SU-DHL-6 (cell line): ENCODE results near the gene CERS1.

Source experiments
- H2AFZ ChIP-seq: fragments of 200-600 bp; sonication (generic); 2 replicates; pipeline ENCODE4 v1.6.1; 2014; ENCODE audit warnings: low read depth, mild to moderate bottlenecking, moderate library complexity, mixed read lengths, antibody characterized with exemption, low read length; ENCODE audit not compliant: severe bottlenecking
- H3F3A ChIP-seq: fragments of 200-600 bp; shearing (Covaris generic); 2 replicates; pipeline ENCODE4 v1.6.0; 2016; ENCODE audit warnings: antibody characterized with exemption, mild to moderate bottlenecking; ENCODE audit not compliant: insufficient read depth
- H3K27ac ChIP-seq: fragments of 200-600 bp; sonication (generic); 2 replicates; pipeline ENCODE4 v1.5.1; 2016; ENCODE audit warnings: low read depth, mild to moderate bottlenecking, low read length, moderate library complexity, mixed read lengths
- H3K27me3 ChIP-seq: fragments of 200-600 bp; sonication (generic), shearing (Covaris generic); 2 replicates; pipeline ENCODE4 v1.6.0; 2014; ENCODE audit warnings: mild to moderate bottlenecking, low read length
- H3K36me3 ChIP-seq: fragments of 200-600 bp; sonication (generic); 2 replicates; pipeline ENCODE4 v1.6.1; 2014; ENCODE audit warnings: mild to moderate bottlenecking, low read length, mixed read lengths
- H3K4me2 ChIP-seq: fragments of 300-600, 200-600 bp; shearing (Covaris generic), sonication (generic); 2 replicates; pipeline ENCODE4 v1.6.0; 2014; ENCODE audit warnings: low read length, low read depth, mild to moderate bottlenecking; ENCODE audit not compliant: poor library complexity, severe bottlenecking
- H3K4me3 ChIP-seq: fragments of 200-600 bp; sonication (generic); 2 replicates; pipeline ENCODE4 v1.5.1; 2014; ENCODE audit warnings: antibody characterized with exemption, low read length, mild to moderate bottlenecking, mixed read lengths; ENCODE audit not compliant: insufficient read depth, poor library complexity, severe bottlenecking
- H3K79me2 ChIP-seq: fragments of 200-600 bp; sonication (generic); 2 replicates; pipeline ENCODE4 v1.6.1; 2014; ENCODE audit warnings: mild to moderate bottlenecking, low read length, moderate library complexity; ENCODE audit not compliant: insufficient read depth
- H3K9ac ChIP-seq: fragments of 200-600 bp; sonication (generic); 2 replicates; pipeline ENCODE4 v1.7.0; 2014; ENCODE audit warnings: mild to moderate bottlenecking, low read length
- H3K9me2 ChIP-seq: fragments of 200-600 bp; sonication (generic); replicated peaks from 2 replicates; pipeline ENCODE4 v1.6.1; 2014; ENCODE audit warnings: low read length; ENCODE audit not compliant: insufficient read depth
- H3K9me3 ChIP-seq: fragments of 200-600 bp; sonication (generic); 2 replicates; pipeline ENCODE4 v1.6.1; 2014; ENCODE audit warnings: low read length, mixed read lengths; ENCODE audit not compliant: insufficient read depth
- H4K20me1 ChIP-seq: fragments of 200-600 bp; sonication (generic); 2 replicates; pipeline ENCODE4 v1.6.1; 2014; ENCODE audit warnings: low read depth, mild to moderate bottlenecking, antibody characterized with exemption, low read length, moderate library complexity, mixed read lengths
- CTCF ChIP-seq: fragments of 200-600 bp; sonication (generic); IDR thresholded peaks from one replicate; pipeline ENCODE4 v1.5.1; 2017; ENCODE audit warnings: antibody characterized with exemption, mild to moderate bottlenecking, low read length, moderate library complexity; ENCODE audit not compliant: insufficient read depth, poor library complexity, severe bottlenecking
- EZH2phosphoT487 ChIP-seq: fragments of 200-600 bp; sonication (generic), shearing (Covaris generic); conservative IDR thresholded peaks from 2 replicates; pipeline ENCODE4 v1.6.1; 2018; ENCODE audit warnings: mild to moderate bottlenecking, antibody characterized with exemption, low read length, moderate library complexity, mixed read lengths

CERS1 gene

GRCh38 chr19:18860302-18860700, 35.7 kb downstream of the CERS1 start:
- H3K9me3 ChIP-seq: no peaks in the 10 kb centered on the region
- H3K4me2 ChIP-seq: no peak overlapping the region
- no peaks in the 10 kb centered on the region for H3K36me3 ChIP-seq
- H3K9me2 ChIP-seq: no peaks in the 10 kb centered on the region
- TF ChIP-seq CTCF (no peak), EZH2phosphoT487 (no peak)
- H4K20me1 ChIP-seq: no peaks in the 10 kb centered on the region; the same call in 1 of the 2 replicates
- H3F3A ChIP-seq: no peaks in the 10 kb centered on the region
- H3K4me3 ChIP-seq: no peak overlapping the region
- H3K27me3 ChIP-seq: no peaks in the 10 kb centered on the region
- no peak overlapping the region for H3K27ac ChIP-seq
- H3K9ac ChIP-seq: no peak overlapping the region
- no peaks in the 10 kb centered on the region for H3K79me2 ChIP-seq
- no peak overlapping the region for H2AFZ ChIP-seq

- no peaks in the 10 kb centered on the region for H3K79me2 ChIP-seq
- H2AFZ ChIP-seq: no peak overlapping the region
- H3K27ac ChIP-seq: no peak overlapping the region
- H3F3A ChIP-seq: no peaks in the 10 kb centered on the region
- H3K36me3 ChIP-seq: no peaks in the 10 kb centered on the region
- H3K9me2 ChIP-seq: no peaks in the 10 kb centered on the region
- H3K9ac ChIP-seq: no peak overlapping the region
- no peaks in the 10 kb centered on the region; the same call in 1 of the 2 replicates for H4K20me1 ChIP-seq
- no peak overlapping the region for H3K4me3 ChIP-seq
- no peaks in the 10 kb centered on the region for H3K27me3 ChIP-seq
- no peaks in the 10 kb centered on the region for H3K9me3 ChIP-seq
- H3K4me2 ChIP-seq: no peak overlapping the region
- TF ChIP-seq EZH2phosphoT487 (no peak), CTCF (no peak)
Measured at GRCh38 chr19:18859676-18860301, 36.2 kb downstream of the CERS1 start.

GRCh38 chr19:18858906-18859646, 36.9 kb downstream of the CERS1 start:
- Histone ChIP-seq H3K9me3 (no peaks in the 10 kb centered on the region), H3K27me3 (no peaks in the 10 kb centered on the region), H4K20me1 (no peaks in the 10 kb centered on the region; the same call in 1 of the 2 replicates), H3K27ac (no peak overlapping the region), H3K36me3 (no peaks in the 10 kb centered on the region), H3K4me2 (no peak overlapping the region), H3K9me2 (no peaks in the 10 kb centered on the region), H3K4me3 (no peak overlapping the region), H3F3A (no peaks in the 10 kb centered on the region), H3K79me2 (no peaks in the 10 kb centered on the region), H2AFZ (no peak overlapping the region), H3K9ac (no peak overlapping the region)
- TF ChIP-seq CTCF: no peak
- TF ChIP-seq EZH2phosphoT487: no peak
